ENCODE data around the gene FAM50A.

The FAM50A gene

DNA sequence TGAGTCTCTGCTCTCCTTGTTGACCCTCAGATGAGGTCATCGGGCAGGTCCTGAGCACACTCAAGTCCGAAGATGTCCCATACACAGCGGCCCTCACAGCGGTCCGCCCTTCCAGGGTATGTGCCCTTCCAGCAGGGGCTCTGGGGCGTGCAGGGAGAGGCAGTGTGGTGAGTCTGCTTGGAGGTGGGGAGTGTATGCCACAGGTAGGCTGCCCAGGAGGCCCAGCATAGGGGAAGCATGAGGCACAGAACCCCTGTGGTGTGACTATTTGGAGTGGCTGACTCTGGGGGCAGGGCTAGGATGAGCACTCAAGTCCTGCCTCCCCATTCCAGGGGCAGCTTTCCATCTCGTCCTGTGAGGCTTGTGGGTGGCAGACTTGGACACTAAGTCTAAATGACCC, 10.3 kb upstream of the FAM50A start:
- CTCF ChIA-PET: interaction anchor here (1.5 kb wide), 1 partner anchor 12 kb away, joined by 3 read pairs; no protein-coding TSS in a partner anchor

DNA sequence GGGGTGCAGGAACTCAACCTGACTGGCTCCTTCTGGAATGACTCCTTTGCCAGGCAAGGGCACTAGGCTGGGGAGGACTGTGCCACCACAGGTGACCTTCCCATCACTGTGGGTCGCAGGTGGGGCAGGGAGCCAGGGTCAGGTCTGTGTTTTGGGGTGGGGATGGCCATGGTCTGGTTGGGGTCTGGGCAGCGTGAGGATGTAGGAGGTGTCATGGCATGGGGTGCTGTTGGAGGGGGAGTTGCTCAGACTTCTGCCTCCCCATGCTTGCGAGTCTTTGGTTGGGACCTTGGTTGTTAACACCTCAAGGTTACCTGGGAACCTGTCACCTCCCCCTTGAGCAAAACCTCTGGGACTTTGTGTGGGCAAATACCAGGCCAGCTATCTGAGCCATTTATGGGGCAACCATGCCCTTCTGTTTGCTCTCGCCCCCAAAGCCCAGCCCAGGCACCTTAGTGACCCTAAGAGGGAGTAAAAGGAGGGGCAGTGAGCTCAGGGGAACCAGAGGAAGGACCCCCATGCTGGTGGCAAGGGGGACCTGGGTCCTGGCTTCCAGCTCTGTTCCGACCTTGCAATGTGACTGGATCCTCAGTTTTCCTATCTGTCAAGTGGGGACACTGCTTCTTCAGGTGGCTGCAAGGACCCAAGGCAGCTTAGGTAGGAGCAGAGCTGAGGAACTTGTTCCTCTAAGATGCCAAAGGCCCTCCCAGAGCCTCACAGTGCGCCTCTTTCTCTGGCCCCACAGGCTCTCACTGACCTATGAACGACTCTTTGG, 9.4 kb upstream of the FAM50A start:
- Histone ChIP-seq H3K27me3 (replicated peaks in 2 of 5; ENCODE audit: control insufficient read depth in 4 of 5, insufficient read depth in 5 of 5, low read length in 4 of 5) (peaks cover 0 to 4% (median 0%) of the 10 kb centered on the region in 5 experiments), H3K9me3 (ENCODE audit: control extremely low read depth in 1 of 5, control insufficient read depth in 4 of 5, insufficient read depth in 2 of 5, low read depth in 1 of 5, low read length in 4 of 5) (peaks cover 0 to 9% (median 0%) of the 10 kb centered on the region in 5 experiments), H3K27ac (ENCODE audit: insufficient read depth in 1 of 2, low read depth in 1 of 2, low read length in 2 of 2, poor library complexity in 1 of 2, severe bottlenecking in 2 of 2) (no peak overlapping the region), H3K4me1 (ENCODE audit: control extremely low read depth in 1 of 4, control insufficient read depth in 4 of 4, insufficient read depth in 4 of 4, low read length in 3 of 4) (peaks cover 0 to 40% (median 29%) of the 10 kb centered on the region in 4 experiments), H3K4me3 (ENCODE audit: control insufficient read depth in 1 of 7, extremely low read depth in 1 of 7, insufficient read depth in 4 of 7, low read depth in 2 of 7, low read length in 6 of 7) (no peak overlapping the region), H3K36me3 (ENCODE audit: control insufficient read depth in 4 of 4, insufficient read depth in 4 of 4, low read length in 3 of 4) (peaks cover 8 to 46% (median 28%) of the 10 kb centered on the region in 4 experiments)
- DNase-seq: no peak
- POLR2A ChIA-PET: interaction anchor here (0.7 kb wide), 1 partner anchor 23 kb away, joined by 3 read pairs; no protein-coding TSS in a partner anchor
- WGBS (ENCODE audit: insufficient coverage): 87% methylated on average over 3 of the region's 7 CpGs
- CTCF ChIA-PET: interaction anchor here (1.5 kb wide), 1 partner anchor 11 kb away, joined by 3 read pairs; no protein-coding TSS in a partner anchor

More for the DNA sequence above, 10.3 kb upstream of the FAM50A start:
- H3K27me3 ChIP-seq (replicated peaks in 2 of 5; ENCODE audit: control insufficient read depth in 4 of 5, insufficient read depth in 5 of 5, low read length in 4 of 5): peaks cover 0 to 4% (median 0%) of the 10 kb centered on the region in 5 experiments
- no peak overlapping the region for H3K27ac ChIP-seq (ENCODE audit: insufficient read depth in 1 of 2, low read depth in 1 of 2, low read length in 2 of 2, poor library complexity in 1 of 2, severe bottlenecking in 2 of 2)
- no peak overlapping the region for H3K4me3 ChIP-seq (ENCODE audit: control insufficient read depth in 1 of 7, extremely low read depth in 1 of 7, insufficient read depth in 4 of 7, low read depth in 2 of 7, low read length in 6 of 7)
- WGBS (ENCODE audit: insufficient coverage): 87% methylated on average over 3 of the region's 7 CpGs
- H3K4me1 ChIP-seq (ENCODE audit: control extremely low read depth in 1 of 4, control insufficient read depth in 4 of 4, insufficient read depth in 4 of 4, low read length in 3 of 4): peaks cover 0 to 45% (median 34%) of the 10 kb centered on the region in 4 experiments
- DNase-seq: no peak
- POLR2A ChIA-PET: no interaction called here
- peaks cover 8 to 41% (median 23%) of the 10 kb centered on the region in 4 experiments for H3K36me3 ChIP-seq (ENCODE audit: control insufficient read depth in 4 of 4, insufficient read depth in 4 of 4, low read length in 3 of 4)
- peaks cover 0 to 9% (median 0%) of the 10 kb centered on the region in 5 experiments for H3K9me3 ChIP-seq (ENCODE audit: control extremely low read depth in 1 of 5, control insufficient read depth in 4 of 5, insufficient read depth in 2 of 5, low read depth in 1 of 5, low read length in 4 of 5)

GRCh38 chrX:154435171-154435733, 8.7 kb upstream of the FAM50A start:
- no peak for DNase-seq
- Histone ChIP-seq H3K4me1 (ENCODE audit: control extremely low read depth in 1 of 4, control insufficient read depth in 4 of 4, insufficient read depth in 4 of 4, low read length in 3 of 4) (peaks cover 0 to 33% (median 24%) of the 10 kb centered on the region in 4 experiments), H3K36me3 (ENCODE audit: control insufficient read depth in 4 of 4, insufficient read depth in 4 of 4, low read length in 3 of 4) (peaks cover 8 to 50% (median 29%) of the 10 kb centered on the region in 4 experiments), H3K27ac (ENCODE audit: insufficient read depth in 1 of 2, low read depth in 1 of 2, low read length in 2 of 2, poor library complexity in 1 of 2, severe bottlenecking in 2 of 2) (no peak overlapping the region), H3K4me3 (ENCODE audit: control insufficient read depth in 1 of 7, extremely low read depth in 1 of 7, insufficient read depth in 4 of 7, low read depth in 2 of 7, low read length in 6 of 7) (no peak overlapping the region), H3K27me3 (replicated peaks in 2 of 5; ENCODE audit: control insufficient read depth in 4 of 5, insufficient read depth in 5 of 5, low read length in 4 of 5) (peaks cover 0 to 4% (median 0%) of the 10 kb centered on the region in 5 experiments), H3K9me3 (ENCODE audit: control extremely low read depth in 1 of 5, control insufficient read depth in 4 of 5, insufficient read depth in 2 of 5, low read depth in 1 of 5, low read length in 4 of 5) (peaks cover 0 to 9% (median 0%) of the 10 kb centered on the region in 5 experiments)
- WGBS (ENCODE audit: insufficient coverage): 98% methylated on average over 15 of the region's 19 CpGs
- ChIA-PET CTCF (interaction anchor here (1.5 kb wide), 1 partner anchor 10 kb away, joined by 3 read pairs; no protein-coding TSS in a partner anchor), POLR2A (interaction anchor here (0.7 kb wide), 1 partner anchor 23 kb away, joined by 3 read pairs; no protein-coding TSS in a partner anchor)

DNA sequence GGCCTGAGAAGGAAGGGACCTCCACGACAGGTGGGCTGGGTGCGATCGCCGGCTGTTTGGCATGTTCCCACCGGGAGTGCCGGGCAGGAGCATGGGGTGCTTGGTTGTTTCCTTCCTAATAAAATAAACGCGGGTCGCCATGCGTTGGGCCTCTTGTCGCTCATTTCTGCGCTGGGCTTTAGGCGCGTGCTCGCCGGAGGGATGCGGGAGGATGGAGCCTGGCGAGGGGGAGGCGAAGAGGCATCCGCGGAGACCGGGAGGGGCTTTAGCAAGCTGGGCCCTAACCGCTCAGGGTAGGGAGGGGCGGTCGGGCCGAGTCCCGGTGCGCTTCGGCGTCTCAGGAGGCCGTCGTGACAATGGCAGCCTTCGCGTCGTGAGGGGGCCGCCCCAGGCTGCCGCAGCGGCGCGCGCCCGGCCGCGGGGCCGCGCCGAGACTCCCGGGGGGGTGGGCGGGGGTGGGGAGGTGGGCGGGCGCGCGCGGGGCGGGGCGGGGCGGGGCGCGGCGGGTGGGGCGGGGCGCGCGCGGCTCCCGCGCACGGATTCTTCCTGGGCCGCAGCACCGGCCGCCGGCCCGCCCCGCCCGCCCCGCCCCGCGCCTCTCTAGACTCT, 7.5 kb upstream of the FAM50A start:
- Histone ChIP-seq H3K27me3 (replicated peaks in 2 of 5; ENCODE audit: control insufficient read depth in 4 of 5, insufficient read depth in 5 of 5, low read length in 4 of 5) (peaks cover 0 to 3% (median 0%) of the 10 kb centered on the region in 5 experiments), H3K4me1 (ENCODE audit: control extremely low read depth in 1 of 4, control insufficient read depth in 4 of 4, insufficient read depth in 4 of 4, low read length in 3 of 4) (peaks cover 0 to 21% (median 11%) of the 10 kb centered on the region in 4 experiments), H3K36me3 (ENCODE audit: control insufficient read depth in 4 of 4, insufficient read depth in 4 of 4, low read length in 3 of 4) (peaks cover 8 to 57% (median 36%) of the 10 kb centered on the region in 4 experiments), H3K27ac (ENCODE audit: insufficient read depth in 1 of 2, low read depth in 1 of 2, low read length in 2 of 2, poor library complexity in 1 of 2, severe bottlenecking in 2 of 2) (no peak overlapping the region), H3K4me3 (ENCODE audit: control insufficient read depth in 1 of 7, extremely low read depth in 1 of 7, insufficient read depth in 4 of 7, low read depth in 2 of 7, low read length in 6 of 7) (peak overlapping the region in 6 of 7 experiments; percentile 15 to 80 (median 62)), H3K9me3 (ENCODE audit: control extremely low read depth in 1 of 5, control insufficient read depth in 4 of 5, insufficient read depth in 2 of 5, low read depth in 1 of 5, low read length in 4 of 5) (peaks cover 0 to 9% (median 0%) of the 10 kb centered on the region in 5 experiments)
- WGBS (ENCODE audit: insufficient coverage): 39% methylated on average over 30 of the region's 78 CpGs
- peak; percentile 39 to 74 (median 67) for DNase-seq
- ChIA-PET POLR2A (no interaction called here), CTCF (no interaction called here)

GRCh38 chrX:154436983-154437752, 6.8 kb upstream of the FAM50A start, which contains the start of gene GDI1:
Gene GDI1 (plus strand): TSS chrX:154437154. CDS start chrX:154437255, 101 bp downstream.
- Histone ChIP-seq H3K4me1 (ENCODE audit: control extremely low read depth in 1 of 4, control insufficient read depth in 4 of 4, insufficient read depth in 4 of 4, low read length in 3 of 4) (peaks cover 0 to 16% (median 6%) of the 10 kb centered on the region in 4 experiments), H3K4me3 (ENCODE audit: control insufficient read depth in 1 of 7, extremely low read depth in 1 of 7, insufficient read depth in 4 of 7, low read depth in 2 of 7, low read length in 6 of 7) (peak within 1 kb of the TSS; percentile 46 to 80 (median 70)), H3K27me3 (replicated peaks in 2 of 5; ENCODE audit: control insufficient read depth in 4 of 5, insufficient read depth in 5 of 5, low read length in 4 of 5) (peaks cover 0 to 2% (median 0%) of the 10 kb centered on the region in 5 experiments), H3K36me3 (ENCODE audit: control insufficient read depth in 4 of 4, insufficient read depth in 4 of 4, low read length in 3 of 4) (peaks cover 8 to 57% (median 36%) of the 10 kb centered on the region in 4 experiments), H3K27ac (ENCODE audit: insufficient read depth in 1 of 2, low read depth in 1 of 2, low read length in 2 of 2, poor library complexity in 1 of 2, severe bottlenecking in 2 of 2) (no peak within 1 kb of the TSS), H3K9me3 (ENCODE audit: control extremely low read depth in 1 of 5, control insufficient read depth in 4 of 5, insufficient read depth in 2 of 5, low read depth in 1 of 5, low read length in 4 of 5) (peaks cover 0 to 9% (median 0%) of the 10 kb centered on the region in 5 experiments)
- ChIA-PET CTCF (no interaction called here), POLR2A (no interaction called here)
- peak; percentile 27 to 67 (median 45) for DNase-seq
- WGBS (ENCODE audit: insufficient coverage): 35% methylated on average over 55 of the region's 93 CpGs
